Muscle of back (tissue), 11 donors: ENCODE data around the gene C19orf18. TPM values are rescaled to one million over a fixed set of nuclear protein-coding genes. Genes with fewer than 3 reads are reported as not detected.

Source experiments
- DNase-seq, 3 donors: peaks; one replicate each; pipeline versions ENCODE4 v3.0.0 to v3.0.0-alpha.2; 2013
- polyA plus RNA-seq, 10 donors: library from polyadenylated mRNA; unstranded; fragments of 120-200 nt; gene quantifications; one replicate each; pipeline ENCODE4 v1.2.1, GENCODE V29; 2013; ENCODE audit not compliant: insufficient read length in 10 of 10

Gene C19orf18
- polyA plus RNA-seq, 10 donors, result 0.49 to 3.2 (median 1.0) TPM

DNA sequence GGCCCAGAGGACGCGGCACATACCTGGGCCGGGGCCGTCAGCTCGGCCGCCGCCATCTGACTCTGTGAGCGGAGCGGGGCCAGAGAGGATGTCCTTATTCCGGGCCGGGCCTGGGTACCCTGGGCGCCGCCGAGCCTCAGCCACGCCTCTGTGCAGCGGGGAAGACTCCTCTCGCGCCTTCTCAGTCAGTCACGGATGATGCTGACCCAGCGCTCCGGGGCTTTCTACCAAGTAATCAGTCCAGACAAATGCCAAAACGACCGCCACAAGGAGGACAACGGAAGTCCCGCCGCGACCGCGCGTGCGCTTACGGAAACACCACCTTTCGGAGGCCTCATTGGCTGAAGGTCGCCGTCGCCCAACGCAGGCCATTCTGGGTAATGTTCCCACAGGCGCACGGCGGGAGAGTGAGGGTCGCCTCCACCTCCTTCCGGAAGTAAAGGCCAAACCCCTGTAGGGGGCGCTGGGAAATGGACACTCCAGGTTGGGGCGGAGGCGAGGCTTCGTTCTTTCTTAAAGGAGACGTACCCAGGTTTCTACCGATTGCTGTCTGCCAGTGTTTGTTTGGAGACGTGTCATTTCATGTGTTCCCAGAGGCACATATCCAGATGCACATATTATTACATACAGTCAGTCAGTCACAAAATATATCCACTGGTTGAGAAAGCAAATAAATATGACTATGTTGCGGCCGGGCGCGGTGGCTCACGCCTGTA is 26.8 kb downstream of the C19orf18 start, which contains the start of gene ZNF256:
TSS of gene ZNF256 (minus strand) at position 288 of the 716 bp plus-strand sequence. CDS start at position 56, 232 bp downstream.
- DNase-seq, result peak; percentile 96 to 98 (median 96)

DNA sequence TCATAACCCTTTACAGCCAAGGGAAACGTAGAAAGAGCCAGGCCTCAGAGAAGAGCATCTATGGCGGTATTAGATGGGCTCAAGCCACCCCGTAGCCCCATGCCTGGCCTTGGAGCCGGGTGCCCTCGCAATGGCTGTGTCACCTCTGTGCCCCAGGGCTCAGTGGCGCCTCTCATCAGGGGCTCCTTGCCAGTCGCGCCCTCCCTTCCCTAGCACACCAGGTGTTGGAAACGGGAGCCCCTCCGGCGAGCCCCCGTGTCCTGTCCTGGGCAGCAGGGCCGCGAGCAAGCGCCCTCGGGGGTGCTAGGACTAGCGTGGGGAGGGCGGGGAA is 27.3 kb downstream of the C19orf18 start:
- no peak for DNase-seq

DNA sequence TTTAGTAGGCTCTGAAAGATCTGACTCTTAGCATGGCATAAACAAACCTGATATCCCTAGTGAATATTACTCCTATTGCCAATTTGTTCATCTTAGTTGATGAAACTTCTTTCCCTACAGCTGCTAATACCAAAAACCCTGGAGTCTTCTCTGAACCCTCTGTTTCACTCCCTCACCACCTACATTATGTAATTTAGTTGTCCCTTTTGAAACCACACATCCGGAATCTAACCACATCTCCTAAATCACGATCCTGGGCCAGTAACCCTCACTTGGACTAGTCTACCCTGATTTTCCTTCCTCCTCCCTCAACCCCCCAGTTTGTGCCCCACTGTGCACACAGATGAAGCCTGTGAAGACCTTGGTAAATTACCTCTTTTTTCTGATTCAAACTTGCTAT is 28.0 kb downstream of the C19orf18 start:
- DNase-seq, result no peak

DNA sequence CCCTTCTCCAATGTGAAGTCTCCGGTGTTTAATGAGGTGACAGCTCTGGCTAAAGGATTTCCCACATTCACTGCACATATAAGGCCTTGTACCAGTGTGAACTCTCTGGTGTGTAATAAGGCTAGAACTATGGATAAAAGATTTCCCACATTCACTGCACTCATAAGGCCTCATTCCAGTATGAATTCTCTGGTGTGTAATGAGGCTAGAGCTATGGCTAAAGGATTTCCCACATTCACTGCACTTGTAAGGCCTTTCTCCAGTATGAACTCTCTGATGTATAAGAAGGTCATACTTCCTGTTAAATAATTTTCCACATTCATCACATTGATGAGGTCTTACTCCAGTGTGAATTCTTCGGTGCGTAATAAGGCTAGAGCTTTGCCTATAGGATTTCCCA is 32.7 kb downstream of the C19orf18 start:
- no peak for DNase-seq

DNA sequence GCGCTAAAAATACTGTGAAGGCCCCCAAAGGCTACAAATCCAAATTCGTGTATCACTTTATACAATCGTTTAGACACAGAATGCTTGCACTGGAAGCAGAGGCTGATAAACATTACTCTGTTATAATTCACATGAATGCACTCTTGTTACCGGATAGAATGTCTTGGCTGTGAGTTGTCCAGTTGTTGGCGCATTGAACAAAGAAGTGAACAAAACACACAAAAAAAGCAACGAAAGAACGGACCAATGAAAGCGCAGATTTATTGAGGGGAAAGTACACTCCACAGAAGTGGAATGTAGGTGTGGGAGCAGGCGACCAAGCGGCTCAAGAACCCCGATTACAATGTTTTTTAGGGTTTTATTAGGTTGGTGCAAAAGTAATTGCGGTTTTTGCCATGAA is 38.6 kb downstream of the C19orf18 start:
- DNase-seq, result no peak

DNA sequence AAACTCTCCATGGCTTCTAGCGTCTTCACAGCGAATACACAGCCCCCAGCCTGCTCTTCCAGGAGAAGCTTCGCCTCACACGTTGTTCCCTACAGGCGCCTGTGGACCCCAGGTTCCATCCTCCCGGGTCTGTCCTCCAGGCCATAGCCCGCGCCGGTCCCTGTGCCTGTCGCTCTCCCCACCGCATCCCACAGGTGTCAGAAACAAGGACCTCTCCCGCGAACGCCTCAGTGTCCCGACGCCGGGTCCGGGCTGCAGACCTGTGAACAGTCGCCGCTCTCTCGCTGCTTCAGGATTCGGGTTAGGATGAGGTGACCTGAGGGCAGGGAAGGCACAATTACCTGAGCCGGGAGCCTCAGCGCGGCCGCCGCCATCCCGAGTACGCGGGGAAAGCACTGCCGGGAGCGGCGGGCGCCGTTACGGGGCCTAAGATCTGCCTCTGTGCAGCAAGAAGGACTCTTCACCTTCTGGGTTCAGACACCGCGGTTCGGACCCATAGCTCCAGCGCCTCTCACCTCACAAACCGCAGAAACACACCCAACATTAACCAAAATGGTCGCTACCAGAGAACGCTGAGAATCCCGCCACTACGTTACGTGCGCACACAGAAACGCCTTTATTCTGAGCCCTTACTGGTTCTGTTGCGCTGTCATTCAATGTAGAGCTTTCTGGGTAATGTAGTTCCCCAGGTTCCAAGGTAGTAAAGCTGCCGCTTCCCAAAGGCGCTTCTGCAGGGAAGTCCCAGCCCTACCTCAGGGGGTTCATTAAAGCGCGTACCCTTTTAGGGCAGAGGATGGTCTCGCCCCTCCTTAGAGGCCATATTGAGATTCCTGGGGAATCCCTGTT is 39.3 kb downstream of the C19orf18 start, which contains the start of gene ZNF418:
TSS of gene ZNF418 (minus strand) at position 583 of the 846 bp plus-strand sequence. CDS start 1,580 bp downstream, outside the sequence.
- DNase-seq, result peak; percentile 84 to 90 (median 86)

DNA sequence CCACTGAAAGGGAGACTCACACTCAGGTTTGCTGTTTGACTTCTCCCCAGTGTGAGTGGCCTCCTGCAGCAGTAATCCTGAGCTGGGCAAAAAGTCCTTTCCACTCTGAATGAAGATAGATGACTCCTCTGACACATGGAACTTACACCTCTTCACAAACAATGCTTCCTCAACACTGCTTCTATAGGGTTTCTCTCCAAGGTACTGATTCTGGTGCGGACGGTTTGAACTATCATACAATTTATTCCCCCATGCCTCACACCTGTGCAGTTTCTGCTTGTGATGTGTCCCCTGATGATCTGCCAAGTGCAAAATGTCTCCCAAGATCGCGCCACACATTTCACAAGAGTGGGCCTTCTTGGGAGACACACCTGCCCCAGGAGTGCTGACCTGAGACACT is 46.7 kb downstream of the C19orf18 start:
- no peak for DNase-seq

DNA sequence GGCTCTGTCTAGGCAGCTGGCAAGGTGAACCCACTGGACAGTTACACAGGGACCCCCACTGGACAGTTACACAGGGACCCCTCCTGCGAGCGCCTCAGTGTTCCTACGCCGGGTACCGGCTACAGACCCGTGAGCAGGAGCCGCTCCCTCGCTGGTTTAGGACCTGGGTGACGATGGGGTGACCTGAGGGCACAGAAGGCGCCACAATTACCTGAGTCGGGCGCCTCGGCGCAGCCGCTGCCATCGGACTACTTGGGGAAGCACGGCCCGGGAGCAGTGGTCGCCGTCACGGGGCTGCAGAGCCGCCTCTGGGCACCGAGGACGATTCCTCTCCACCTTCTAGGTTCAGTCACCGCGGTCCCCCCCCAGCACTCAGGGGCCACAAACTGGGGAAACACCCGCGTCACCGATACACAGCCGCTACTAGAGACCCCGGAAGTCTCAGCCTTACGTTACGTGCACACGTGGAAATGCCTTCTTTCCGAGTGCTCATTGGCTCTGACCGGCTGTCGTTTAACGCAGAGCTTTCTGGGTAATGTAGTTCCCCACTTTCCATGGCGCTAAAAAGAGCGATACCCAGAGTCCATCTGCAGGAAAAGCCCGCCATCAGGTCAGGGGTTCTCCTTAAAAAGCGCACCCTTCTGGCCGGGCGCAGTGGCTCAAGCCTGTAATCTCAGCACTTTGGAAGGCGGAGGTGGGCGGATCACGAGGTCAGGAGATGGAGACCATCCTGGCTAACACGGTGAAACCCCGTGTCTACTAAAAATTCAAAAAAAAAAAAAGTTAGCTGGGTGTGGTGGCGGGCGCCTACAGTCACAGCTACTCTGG is 58.0 kb downstream of the C19orf18 start, which contains the start of gene ZNF417:
TSS of gene ZNF417 (minus strand) at position 425 of the 828 bp plus-strand sequence. CDS start at position 244, 181 bp downstream.
- DNase-seq, result peak; percentile 94 to 97 (median 96)

DNA sequence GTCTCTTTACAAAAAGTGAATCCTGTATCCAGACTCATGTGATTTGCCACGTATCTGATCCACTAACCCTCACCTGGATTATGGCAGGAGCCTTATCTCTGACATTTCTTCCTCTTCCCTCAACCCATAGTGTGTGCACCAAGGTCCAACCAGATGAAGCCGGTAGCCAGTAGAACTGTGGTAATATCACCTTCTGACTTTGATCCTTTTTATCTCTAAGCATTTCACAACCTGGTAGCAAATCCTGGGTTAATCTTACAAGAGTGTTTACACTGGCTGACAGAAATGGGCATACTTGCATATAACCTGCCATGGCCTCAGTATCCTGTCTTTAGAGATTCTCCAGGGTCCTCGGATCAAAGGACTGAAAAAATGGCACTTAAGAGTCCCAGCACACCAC is 59.8 kb downstream of the C19orf18 start:
- no peak for DNase-seq

Other genes with a start within 250 kb of the C19orf18 start
- 10 to 100 TPM in 1 of 10 donors, 1 to 10 TPM in 9; 5.3 to 10.6 (median 8.0) TPM for gene ZNF671, start 246.9 kb downstream of the C19orf18 start, polyA plus RNA-seq
- 10 to 100 TPM; 10.7 to 19.7 (median 14.9) TPM for gene ZNF776, start 227.7 kb downstream of the C19orf18 start, polyA plus RNA-seq
- 10 to 100 TPM in 9 of 10 donors, 1 to 10 TPM in 1; 9.5 to 15.2 (median 11.8) TPM for gene ZNF586, start 204.9 kb downstream of the C19orf18 start, polyA plus RNA-seq
- gene ZNF552, start 159.6 kb downstream of the C19orf18 start, polyA plus RNA-seq, result 1 to 10 TPM; 2.1 to 6.4 (median 3.9) TPM
- 1 to 10 TPM; 3.3 to 7.5 (median 5.4) TPM for gene ZNF587B, start 144.2 kb downstream of the C19orf18 start, polyA plus RNA-seq
- 10 to 100 TPM in 8 of 10 donors, 1 to 10 TPM in 2; 9.0 to 24.7 (median 14.7) TPM for gene ZNF587, start 124.7 kb downstream of the C19orf18 start, polyA plus RNA-seq
- 10 to 100 TPM; 13.7 to 34.6 (median 24.3) TPM for gene ZNF814, start 85.5 kb downstream of the C19orf18 start, polyA plus RNA-seq
- gene ZNF417, start 57.9 kb downstream of the C19orf18 start, polyA plus RNA-seq, result 10 to 100 TPM in 8 of 10 donors, 1 to 10 TPM in 2; 9.2 to 18.8 (median 11.9) TPM
- gene ZNF418, start 39.1 kb downstream of the C19orf18 start, polyA plus RNA-seq, result 10 to 100 TPM in 5 of 10 donors, 1 to 10 TPM in 5; 6.0 to 19.1 (median 9.6) TPM
- gene ZNF256, start 26.8 kb downstream of the C19orf18 start, polyA plus RNA-seq, result 1 to 10 TPM; 3.8 to 7.0 (median 6.0) TPM
- 10 to 100 TPM in 8 of 10 donors, 1 to 10 TPM in 2; 9.1 to 14.2 (median 11.8) TPM for gene ZNF606, start 28.3 kb upstream of the C19orf18 start, polyA plus RNA-seq
- gene ZSCAN1, start 59.5 kb upstream of the C19orf18 start, polyA plus RNA-seq, result 1 to 10 TPM in 4 of 10 donors, under 1 TPM in 6; 0.48 to 1.5 (median 0.91) TPM
- gene ZNF135, start 84.7 kb upstream of the C19orf18 start, polyA plus RNA-seq, result 10 to 100 TPM in 9 of 10 donors, 1 to 10 TPM in 1; 9.9 to 19.1 (median 13.7) TPM
- gene ZSCAN18, start 123.7 kb upstream of the C19orf18 start, polyA plus RNA-seq, result 10 to 100 TPM; 50.1 to 66.8 (median 56.6) TPM
- 10 to 100 TPM; 10.5 to 14.5 (median 11.5) TPM for gene ZNF329, start 176.3 kb upstream of the C19orf18 start, polyA plus RNA-seq
- gene ZNF274, start 208.5 kb upstream of the C19orf18 start, polyA plus RNA-seq, result 10 to 100 TPM in 3 of 10 donors, 1 to 10 TPM in 7; 7.5 to 11.7 (median 9.7) TPM